Epidermal melanocyte (primary cell): ENCODE data around the gene C4A.
"Not testable (repeated sequence)": the region's sequence is repeated elsewhere in the genome, so short reads cannot be mapped to it uniquely, and the experiment has no call there.

ENCODE experiments used
- DNase-seq: peaks from one replicate; pipeline ENCODE4 v3.0.0; 2011; ENCODE audit warnings: low spot score; ENCODE audit not compliant: insufficient read length

C4A gene

DNA sequence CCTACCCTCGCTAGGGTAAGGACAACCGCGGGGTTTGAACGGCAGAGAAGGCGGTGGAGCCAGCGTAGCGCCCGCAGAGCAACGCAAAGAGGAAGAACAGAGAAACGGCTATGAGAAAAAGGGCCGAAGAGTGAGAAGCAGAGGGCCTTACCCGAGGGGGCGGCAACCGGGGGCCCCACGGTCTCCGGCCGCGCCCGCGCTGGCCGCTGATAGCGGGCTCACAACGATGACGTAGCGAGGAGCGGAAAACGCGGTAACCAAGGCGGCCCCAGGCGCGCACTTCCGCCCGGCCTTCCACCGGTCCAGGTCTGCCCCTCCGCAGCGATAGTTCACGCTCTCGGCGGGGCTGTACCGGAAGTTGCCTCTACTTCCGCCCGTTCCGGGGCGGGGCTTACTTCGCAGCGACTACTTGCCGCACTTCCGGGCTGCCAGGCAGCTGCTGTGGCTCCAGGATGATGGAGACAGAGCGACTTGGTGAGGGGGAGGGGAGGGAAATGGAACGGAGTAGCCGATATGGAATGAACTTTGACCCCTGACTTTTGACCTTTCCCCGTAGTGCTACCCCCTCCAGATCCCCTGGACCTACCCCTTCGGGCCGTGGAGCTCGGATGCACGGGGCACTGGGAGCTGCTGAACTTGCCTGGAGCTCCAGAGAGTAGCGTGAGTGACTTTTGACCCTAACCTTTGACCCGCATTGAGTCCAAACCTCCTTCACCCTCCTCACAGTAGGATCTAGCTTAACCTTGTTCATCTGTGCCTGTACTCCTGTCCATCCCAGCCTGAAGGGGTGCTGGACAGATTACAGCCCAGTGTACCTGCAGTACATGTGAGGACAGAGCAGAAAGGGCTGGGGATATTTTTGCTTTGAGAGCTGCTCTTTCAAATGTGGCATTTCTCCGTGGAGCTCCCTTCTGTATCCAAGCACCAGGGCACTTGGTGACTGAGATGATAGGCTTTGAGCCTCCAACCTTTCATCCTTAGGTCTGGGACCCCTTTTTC is 22.8 kb upstream of the C4A start, which contains the start of the genes NELFE and SKIC2:
Gene NELFE, minus strand, starts transcription at position 231 of the 999 bp plus-strand sequence. CDS start 525 bp downstream, outside the sequence.
Gene SKIC2, plus strand, starts transcription at position 435 of the 999 bp plus-strand sequence. Its CDS starts 18 bp downstream, at position 453.
- peak; percentile 99 for DNase-seq

DNA sequence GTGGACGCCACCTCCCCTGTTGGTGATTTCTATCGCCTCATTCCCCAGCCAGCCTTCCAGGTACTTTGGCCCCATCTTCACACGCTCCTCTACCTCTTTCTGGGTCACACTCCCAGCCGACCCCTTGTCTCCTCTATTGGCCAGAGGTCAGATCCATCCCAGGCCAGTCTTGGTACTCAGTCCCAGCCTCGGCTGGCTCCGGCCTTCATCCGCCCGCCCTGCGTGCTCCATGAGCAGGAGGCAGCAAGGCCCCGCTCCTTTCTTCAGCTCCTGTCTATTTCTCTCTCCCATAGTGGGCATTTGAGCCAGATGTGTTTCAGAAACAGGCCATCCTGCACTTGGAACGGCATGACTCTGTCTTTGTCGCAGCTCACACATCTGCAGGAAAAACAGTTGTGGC is 20.2 kb upstream of the C4A start:
- DNase-seq: no peak

DNA sequence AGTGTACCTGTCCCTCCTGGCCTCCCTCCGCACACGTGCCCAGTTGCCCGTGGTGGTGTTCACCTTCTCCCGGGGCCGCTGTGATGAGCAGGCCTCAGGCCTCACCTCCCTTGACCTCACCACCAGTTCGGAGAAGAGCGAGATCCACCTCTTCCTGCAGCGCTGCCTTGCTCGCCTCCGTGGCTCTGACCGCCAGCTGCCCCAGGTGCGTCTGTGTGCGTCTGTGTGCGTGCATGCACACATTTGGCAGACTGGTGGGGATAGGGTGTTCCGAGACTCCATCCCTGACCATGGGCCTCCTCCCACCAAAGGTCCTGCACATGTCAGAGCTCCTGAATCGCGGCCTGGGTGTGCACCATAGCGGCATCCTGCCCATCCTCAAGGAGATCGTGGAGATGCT is 17.9 kb upstream of the C4A start:
- no peak for DNase-seq

- DNase-seq: no peak
Observed at GRCh38 chr6:31965700-31966099, 16.2 kb upstream of the C4A start.

- DNase-seq: no peak
Observed at GRCh38 chr6:31966506-31966905, 15.4 kb upstream of the C4A start.

DNA sequence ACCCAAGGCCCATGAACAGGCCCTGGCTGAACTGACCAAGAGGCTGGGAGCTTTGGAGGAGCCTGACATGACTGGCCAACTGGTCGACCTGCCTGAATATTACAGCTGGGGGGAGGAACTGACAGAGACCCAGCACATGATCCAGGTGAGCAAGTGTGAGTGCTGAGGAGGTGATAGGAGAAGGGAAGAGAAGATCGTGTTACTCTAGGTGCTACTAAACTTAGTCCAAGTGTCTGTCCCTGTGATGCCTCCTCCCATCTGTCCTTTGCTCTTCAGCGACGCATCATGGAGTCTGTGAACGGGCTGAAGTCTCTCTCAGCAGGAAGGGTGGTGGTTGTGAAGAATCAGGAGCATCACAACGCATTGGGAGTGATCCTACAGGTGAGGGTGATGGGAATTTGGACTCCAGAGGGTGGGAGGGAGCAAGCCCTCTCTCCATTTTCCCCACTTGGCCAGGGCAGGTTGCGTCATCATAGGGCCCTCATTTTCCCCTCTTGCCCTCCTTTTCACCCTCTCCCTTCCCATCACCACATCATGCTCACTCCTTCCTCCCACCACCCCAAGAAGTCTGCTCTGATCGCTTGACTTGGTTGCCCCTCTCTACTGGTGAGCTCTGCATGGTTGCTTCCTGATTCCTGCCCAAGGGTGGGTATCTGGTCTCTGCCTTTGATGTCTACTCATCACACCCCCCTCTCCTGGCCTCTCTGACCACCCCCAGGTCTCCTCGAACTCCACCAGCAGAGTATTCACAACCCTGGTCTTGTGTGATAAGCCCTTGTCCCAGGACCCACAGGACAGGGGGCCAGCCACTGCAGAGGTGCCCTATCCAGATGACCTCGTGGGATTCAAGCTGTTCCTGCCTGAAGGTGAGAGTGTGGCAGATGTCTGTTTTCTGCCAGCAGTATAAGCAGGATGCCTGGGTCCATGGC is 14.6 kb upstream of the C4A start:
- no peak for DNase-seq

GRCh38 chr6:31967926-31968320 is 13.9 kb upstream of the C4A start:
- DNase-seq: no peak

DNA sequence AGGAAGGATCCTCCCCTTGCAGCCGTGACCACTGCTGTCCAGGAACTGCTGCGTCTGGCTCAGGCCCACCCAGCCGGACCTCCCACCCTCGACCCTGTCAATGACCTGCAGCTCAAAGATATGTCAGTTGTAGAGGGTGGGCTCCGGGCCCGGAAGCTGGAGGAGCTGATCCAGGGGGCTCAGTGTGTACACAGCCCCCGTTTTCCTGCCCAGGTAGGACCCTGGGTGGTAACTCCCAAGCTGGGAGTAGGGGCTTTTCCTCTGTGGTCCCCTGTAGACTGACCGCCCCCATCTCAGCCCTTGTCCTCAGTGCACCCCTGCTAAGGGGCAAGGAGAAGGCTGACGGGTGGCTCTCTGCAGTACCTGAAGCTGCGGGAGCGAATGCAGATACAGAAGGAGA is 13.5 kb upstream of the C4A start:
- no peak for DNase-seq

GRCh38 chr6:31968791-31969711 is 12.8 kb upstream of the C4A start:
- DNase-seq: no peak

GRCh38 chr6:31969712-31970603 is 11.9 kb upstream of the C4A start:
- no peak for DNase-seq

- no peak for DNase-seq
Observed at GRCh38 chr6:31970604-31971271, 11.1 kb upstream of the C4A start.

GRCh38 chr6:31971279-31971992 is 10.4 kb upstream of the C4A start:
- no peak for DNase-seq

GRCh38 chr6:31971993-31972708 is 9.7 kb upstream of the C4A start, which contains the start of gene DXO:
DXO (minus strand) TSS chr6:31972138; CDS start chr6:31971675, 463 bp downstream.
- DNase-seq: peak; percentile 100

DNA sequence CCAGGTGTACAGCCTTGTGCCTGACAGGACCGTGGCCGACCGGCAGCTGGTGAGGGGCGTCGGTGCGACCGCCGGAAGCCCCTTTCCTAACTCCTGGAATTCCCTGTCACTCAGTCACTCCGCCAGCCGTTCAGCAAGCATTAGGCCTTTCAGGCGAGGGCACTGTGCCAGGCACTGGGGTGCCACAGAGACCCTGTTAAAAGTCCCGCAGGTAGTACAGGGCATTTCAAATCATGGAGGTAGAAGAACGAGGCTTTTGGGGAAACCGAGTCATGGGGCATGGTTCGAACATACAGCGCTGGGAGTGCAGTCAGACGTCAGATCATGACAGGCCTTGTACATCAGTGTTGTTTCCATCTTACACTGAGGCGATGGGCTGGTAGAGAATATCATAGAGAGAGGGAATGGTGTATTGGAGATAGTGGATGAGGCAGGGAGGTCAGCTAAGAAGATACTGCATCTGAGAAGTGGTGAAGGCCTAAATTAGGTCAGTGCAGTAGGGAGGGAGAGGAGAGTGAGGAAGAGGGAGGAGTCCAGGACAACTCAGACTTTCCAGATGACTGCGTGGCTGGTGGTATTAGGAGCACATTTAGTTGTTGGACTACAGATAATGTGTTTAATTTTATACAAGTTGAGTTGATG is 9.0 kb upstream of the C4A start:
- no peak for DNase-seq

GRCh38 chr6:31976065-31976464 is 5.8 kb upstream of the C4A start:
- DNase-seq: not testable (repeated sequence)

- DNase-seq: no peak
Observed at GRCh38 chr6:31977816-31978431, 3.9 kb upstream of the C4A start.

DNA sequence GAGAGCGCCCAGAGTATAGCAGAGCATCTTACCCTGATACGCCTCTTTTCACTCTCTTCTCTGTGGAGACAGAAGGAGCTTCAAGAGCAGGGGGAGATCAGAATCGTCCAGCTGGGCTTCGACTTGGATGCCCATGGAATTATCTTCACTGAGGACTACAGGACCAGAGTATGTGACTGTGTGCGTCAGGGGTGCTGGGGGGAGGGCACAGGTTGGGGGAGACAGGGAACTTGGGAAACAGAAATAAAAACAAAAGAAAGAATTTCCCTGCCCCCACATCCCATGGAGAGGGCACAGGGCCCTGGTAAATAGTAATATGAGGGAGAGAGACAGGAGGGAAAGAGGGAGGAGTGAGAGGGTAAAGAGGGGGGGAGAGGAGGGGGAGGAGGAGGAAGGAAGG is 3.0 kb upstream of the C4A start:
- no peak for DNase-seq
